Measurements from ENCODE around the gene NFIC. TPM values are rescaled to one million over a fixed set of nuclear protein-coding genes. Genes with fewer than 3 reads are reported as not detected.

Gene NFIC
- total RNA-seq, 1 donor from 2014 or later, result 17.8 TPM

DNA sequence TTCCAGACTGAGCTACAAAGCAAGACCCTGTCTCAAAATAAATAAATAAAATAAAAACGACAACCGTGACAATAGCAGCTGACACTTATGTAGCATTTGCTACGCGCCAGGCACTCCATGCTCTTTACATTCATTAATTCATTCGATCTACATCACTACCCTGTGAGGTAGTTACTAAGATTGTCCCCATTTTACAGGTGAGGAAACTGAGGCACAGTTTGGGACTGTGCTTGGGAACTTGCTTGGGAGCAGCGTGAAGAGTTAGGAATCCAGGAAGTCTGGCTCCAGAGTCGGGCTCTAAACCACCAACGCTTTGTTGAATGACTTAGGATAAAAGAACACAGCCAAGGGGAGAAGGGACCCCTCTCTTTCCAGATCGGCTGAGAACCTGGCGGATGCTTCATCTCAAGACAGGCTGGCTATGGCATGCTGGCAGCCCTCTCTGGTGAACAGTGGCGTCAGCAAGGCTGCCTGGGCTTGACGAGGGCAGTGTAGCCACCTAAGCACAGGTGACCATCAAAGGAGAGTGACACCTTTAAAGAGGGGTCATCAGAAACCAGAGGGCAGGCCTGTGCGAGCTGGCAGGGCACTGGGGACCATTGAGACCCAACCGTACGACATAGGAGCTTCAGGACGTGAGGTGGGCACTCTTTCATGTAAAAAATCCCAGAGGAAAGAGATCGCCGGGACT, 133.5 kb downstream of the NFIC start:
- H3K4me1 Mint-ChIP-seq (ENCODE audit: unreplicated experiment), result peaks cover 18% of the 10 kb centered on the region
- TF ChIP-seq, protein P1, sequence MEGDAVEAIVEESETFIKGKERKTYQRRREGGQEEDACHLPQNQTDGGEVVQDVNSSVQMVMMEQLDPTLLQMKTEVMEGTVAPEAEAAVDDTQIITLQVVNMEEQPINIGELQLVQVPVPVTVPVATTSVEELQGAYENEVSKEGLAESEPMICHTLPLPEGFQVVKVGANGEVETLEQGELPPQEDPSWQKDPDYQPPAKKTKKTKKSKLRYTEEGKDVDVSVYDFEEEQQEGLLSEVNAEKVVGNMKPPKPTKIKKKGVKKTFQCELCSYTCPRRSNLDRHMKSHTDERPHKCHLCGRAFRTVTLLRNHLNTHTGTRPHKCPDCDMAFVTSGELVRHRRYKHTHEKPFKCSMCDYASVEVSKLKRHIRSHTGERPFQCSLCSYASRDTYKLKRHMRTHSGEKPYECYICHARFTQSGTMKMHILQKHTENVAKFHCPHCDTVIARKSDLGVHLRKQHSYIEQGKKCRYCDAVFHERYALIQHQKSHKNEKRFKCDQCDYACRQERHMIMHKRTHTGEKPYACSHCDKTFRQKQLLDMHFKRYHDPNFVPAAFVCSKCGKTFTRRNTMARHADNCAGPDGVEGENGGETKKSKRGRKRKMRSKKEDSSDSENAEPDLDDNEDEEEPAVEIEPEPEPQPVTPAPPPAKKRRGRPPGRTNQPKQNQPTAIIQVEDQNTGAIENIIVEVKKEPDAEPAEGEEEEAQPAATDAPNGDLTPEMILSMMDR (conservative IDR thresholded peaks at IDR 0.05), result no peak
- no peaks in the 10 kb centered on the region for H3K27me3 Mint-ChIP-seq
- peaks cover 9% of the 10 kb centered on the region for H3K36me3 Mint-ChIP-seq
- H3K4me3 Mint-ChIP-seq, result peak overlapping the region; percentile 93
- peak overlapping the region; percentile 98 for H3K27ac Mint-ChIP-seq
- no peak for DNase-seq (ENCODE audit: extremely low spot score, unreplicated experiment)
- H3K9me3 Mint-ChIP-seq, result peaks cover 4% of the 10 kb centered on the region

DNA sequence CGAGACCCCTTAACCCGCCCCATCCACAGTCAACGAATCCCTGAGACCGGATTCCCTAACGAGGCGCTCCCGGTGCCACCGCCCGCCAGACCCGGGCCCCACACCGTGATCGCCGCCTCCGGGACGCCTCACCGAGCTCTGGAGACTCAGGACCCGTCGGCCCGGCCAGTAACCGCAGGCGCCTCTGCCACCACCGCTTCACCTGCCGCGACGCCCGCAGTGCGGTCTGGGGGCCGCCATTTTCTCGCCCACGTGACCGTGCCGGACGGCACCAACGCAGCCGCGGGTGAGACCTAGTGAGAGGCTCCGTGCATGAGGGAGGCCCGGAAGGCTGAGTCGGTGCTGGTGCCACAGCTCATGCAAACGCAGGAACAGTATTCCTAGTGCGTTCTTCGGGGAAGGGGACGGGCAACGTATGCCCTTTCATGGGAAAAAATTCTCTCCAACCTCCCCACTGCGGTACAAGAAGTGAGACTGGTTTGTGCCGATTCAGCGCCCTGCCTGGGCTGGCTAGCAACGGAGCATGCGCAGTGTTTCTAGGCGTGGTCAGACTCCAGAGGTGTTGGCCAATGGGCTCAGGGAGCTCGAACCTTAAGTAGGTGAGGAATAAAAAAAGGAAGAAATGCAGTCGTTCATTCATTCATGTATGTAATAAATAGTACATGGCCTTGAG, 134.2 kb downstream of the NFIC start, which contains the start of gene DOHH:
Gene DOHH (minus strand): TSS at position 246 of the 673 bp plus-strand sequence. CDS start 3,860 bp downstream, outside the sequence.
- Mint-ChIP-seq H3K4me1 (ENCODE audit: unreplicated experiment) (peaks cover 19% of the 10 kb centered on the region), H3K27ac (peak within 1 kb of the TSS; percentile 98), H3K4me3 (peak within 1 kb of the TSS; percentile 93), H3K27me3 (no peaks in the 10 kb centered on the region), H3K36me3 (peaks cover 9% of the 10 kb centered on the region), H3K9me3 (peaks cover 4% of the 10 kb centered on the region)
- DNase-seq (ENCODE audit: extremely low spot score, unreplicated experiment), result peak; percentile 94
- TF ChIP-seq, protein P1 (conservative IDR thresholded peaks at IDR 0.05), result no peak

- Mint-ChIP-seq H3K36me3 (peaks cover 9% of the 10 kb centered on the region), H3K4me3 (no peak overlapping the region), H3K9me3 (peaks cover 4% of the 10 kb centered on the region), H3K4me1 (ENCODE audit: unreplicated experiment) (peaks cover 24% of the 10 kb centered on the region), H3K27ac (no peak overlapping the region), H3K27me3 (no peaks in the 10 kb centered on the region)
- TF ChIP-seq, protein P1 (conservative IDR thresholded peaks at IDR 0.05), result no peak
- no peak for DNase-seq (ENCODE audit: extremely low spot score, unreplicated experiment)
These were observed 135.4 kb downstream of the NFIC start for GRCh38 chr19:3501780-3502179.

- H3K9me3 Mint-ChIP-seq, result peaks cover 4% of the 10 kb centered on the region
- no peak overlapping the region for H3K4me3 Mint-ChIP-seq
- no peak overlapping the region for H3K27ac Mint-ChIP-seq
- no peaks in the 10 kb centered on the region for H3K27me3 Mint-ChIP-seq
- H3K36me3 Mint-ChIP-seq, result peaks cover under 1% of the 10 kb centered on the region
- DNase-seq (ENCODE audit: extremely low spot score, unreplicated experiment), result no peak
- TF ChIP-seq, protein P1 (conservative IDR thresholded peaks at IDR 0.05), result no peak
- peaks cover 21% of the 10 kb centered on the region for H3K4me1 Mint-ChIP-seq (ENCODE audit: unreplicated experiment)
These were observed 136.7 kb downstream of the NFIC start for GRCh38 chr19:3503036-3503572.

DNA sequence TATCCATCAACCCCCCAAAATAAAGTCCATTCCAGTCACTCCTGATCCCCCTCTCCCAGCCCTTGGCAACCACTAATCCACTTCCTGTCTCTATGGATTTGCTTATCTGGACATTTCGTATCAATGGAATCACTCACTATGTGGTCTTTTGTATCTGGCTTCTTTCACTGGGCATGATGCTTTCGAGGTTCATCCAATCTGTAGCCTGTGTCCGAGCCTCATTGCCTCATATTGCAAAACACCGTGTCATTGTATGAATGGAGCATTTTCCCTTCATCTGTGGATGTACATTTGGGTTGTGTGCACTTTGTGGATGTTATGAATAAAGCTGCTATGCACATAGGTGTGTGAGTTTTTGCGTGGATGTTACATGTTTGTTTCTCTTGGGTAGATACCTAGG, 138.4 kb downstream of the NFIC start:
- Mint-ChIP-seq H3K36me3 (peaks cover 3% of the 10 kb centered on the region), H3K27me3 (no peaks in the 10 kb centered on the region), H3K4me3 (peak overlapping the region; percentile 94), H3K4me1 (ENCODE audit: unreplicated experiment) (peaks cover 23% of the 10 kb centered on the region), H3K9me3 (peaks cover 4% of the 10 kb centered on the region), H3K27ac (peak overlapping the region; percentile 98)
- DNase-seq (ENCODE audit: extremely low spot score, unreplicated experiment), result no peak
- TF ChIP-seq, protein P1 (conservative IDR thresholded peaks at IDR 0.05), result no peak
